SK-N-SH (cell line): Measurements from ENCODE around the gene LHPP.

ENCODE experiments used
- CHD2 ChIP-seq: fragments of 150-350 bp; IDR thresholded peaks from 2 replicates; pipeline ENCODE4 v1.6.1; 2018; ENCODE audit warnings: low read length; ENCODE audit not compliant: partially characterized antibody
- SMC3 ChIP-seq: IDR thresholded peaks from 2 replicates; pipeline ENCODE4 v1.6.1; 2012; ENCODE audit warnings: low read depth, low read length, improper control_type of control experiment
- TF ChIP-seq, protein P1 (sequence below): fragments of 200-600 bp; sonication (generic); IDR thresholded peaks from 2 replicates; pipeline ENCODE4 v1.6.1; 2017; ENCODE audit warnings: antibody characterized with exemption, mild to moderate bottlenecking, moderate library complexity
- TF ChIP-seq, protein P2 (sequence below): IDR thresholded peaks from 2 replicates; pipeline ENCODE4 v1.6.1; 2012; ENCODE audit warnings: mild to moderate bottlenecking, low read depth, low read length, moderate library complexity

DNA sequence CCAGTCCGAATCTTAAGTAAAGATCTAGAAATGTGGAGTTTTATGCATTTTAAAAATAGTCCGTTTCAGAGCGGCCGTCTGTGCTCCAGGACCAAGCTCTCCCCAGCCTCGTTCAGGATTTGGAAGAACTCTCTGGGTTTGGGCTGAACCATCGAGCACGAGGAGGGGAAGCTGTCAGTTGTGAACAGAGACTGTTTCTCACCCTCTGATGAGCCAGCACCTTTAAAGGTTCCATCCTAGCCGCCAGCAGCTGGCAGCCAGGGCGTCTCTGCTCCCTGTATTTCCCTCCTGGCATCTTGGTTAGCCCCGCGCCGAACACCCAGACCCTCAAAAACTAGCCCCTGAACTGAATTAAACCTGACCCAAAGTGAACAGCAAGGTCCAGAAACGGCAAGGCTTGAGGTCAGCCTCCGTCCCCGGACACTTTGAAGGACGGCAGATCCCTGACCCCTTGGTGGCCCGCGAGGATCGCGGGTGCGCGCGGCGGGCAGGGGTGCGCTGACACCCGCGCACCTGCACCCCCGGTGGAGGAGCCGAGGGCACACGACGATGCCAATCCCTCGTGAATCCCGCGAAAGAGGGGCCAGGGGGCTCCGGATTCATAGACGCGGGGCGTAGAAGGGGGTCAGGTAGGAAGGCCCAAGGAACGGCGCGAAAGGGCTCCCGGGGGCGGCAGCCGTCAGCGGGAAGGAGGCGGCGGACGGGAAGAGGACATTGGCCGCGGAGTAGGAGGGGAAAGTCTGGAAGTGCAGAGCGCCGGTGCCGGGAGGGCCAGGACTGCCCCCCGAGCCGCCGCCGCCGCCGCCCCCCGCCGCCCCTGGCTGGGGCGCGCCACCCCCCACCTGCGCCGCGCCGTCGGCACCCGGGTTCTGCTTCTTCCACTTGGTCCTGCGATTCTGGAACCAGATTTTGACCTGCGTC is 14.5 kb upstream of the LHPP start:
- TF ChIP-seq, protein P1, sequence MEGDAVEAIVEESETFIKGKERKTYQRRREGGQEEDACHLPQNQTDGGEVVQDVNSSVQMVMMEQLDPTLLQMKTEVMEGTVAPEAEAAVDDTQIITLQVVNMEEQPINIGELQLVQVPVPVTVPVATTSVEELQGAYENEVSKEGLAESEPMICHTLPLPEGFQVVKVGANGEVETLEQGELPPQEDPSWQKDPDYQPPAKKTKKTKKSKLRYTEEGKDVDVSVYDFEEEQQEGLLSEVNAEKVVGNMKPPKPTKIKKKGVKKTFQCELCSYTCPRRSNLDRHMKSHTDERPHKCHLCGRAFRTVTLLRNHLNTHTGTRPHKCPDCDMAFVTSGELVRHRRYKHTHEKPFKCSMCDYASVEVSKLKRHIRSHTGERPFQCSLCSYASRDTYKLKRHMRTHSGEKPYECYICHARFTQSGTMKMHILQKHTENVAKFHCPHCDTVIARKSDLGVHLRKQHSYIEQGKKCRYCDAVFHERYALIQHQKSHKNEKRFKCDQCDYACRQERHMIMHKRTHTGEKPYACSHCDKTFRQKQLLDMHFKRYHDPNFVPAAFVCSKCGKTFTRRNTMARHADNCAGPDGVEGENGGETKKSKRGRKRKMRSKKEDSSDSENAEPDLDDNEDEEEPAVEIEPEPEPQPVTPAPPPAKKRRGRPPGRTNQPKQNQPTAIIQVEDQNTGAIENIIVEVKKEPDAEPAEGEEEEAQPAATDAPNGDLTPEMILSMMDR: no peak
- TF ChIP-seq CHD2 (no peak), SMC3 (no peak)
- TF ChIP-seq, protein P2, sequence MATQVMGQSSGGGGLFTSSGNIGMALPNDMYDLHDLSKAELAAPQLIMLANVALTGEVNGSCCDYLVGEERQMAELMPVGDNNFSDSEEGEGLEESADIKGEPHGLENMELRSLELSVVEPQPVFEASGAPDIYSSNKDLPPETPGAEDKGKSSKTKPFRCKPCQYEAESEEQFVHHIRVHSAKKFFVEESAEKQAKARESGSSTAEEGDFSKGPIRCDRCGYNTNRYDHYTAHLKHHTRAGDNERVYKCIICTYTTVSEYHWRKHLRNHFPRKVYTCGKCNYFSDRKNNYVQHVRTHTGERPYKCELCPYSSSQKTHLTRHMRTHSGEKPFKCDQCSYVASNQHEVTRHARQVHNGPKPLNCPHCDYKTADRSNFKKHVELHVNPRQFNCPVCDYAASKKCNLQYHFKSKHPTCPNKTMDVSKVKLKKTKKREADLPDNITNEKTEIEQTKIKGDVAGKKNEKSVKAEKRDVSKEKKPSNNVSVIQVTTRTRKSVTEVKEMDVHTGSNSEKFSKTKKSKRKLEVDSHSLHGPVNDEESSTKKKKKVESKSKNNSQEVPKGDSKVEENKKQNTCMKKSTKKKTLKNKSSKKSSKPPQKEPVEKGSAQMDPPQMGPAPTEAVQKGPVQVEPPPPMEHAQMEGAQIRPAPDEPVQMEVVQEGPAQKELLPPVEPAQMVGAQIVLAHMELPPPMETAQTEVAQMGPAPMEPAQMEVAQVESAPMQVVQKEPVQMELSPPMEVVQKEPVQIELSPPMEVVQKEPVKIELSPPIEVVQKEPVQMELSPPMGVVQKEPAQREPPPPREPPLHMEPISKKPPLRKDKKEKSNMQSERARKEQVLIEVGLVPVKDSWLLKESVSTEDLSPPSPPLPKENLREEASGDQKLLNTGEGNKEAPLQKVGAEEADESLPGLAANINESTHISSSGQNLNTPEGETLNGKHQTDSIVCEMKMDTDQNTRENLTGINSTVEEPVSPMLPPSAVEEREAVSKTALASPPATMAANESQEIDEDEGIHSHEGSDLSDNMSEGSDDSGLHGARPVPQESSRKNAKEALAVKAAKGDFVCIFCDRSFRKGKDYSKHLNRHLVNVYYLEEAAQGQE: no peak
